Measurements from ENCODE around the gene WFIKKN1.

The WFIKKN1 gene

DNA sequence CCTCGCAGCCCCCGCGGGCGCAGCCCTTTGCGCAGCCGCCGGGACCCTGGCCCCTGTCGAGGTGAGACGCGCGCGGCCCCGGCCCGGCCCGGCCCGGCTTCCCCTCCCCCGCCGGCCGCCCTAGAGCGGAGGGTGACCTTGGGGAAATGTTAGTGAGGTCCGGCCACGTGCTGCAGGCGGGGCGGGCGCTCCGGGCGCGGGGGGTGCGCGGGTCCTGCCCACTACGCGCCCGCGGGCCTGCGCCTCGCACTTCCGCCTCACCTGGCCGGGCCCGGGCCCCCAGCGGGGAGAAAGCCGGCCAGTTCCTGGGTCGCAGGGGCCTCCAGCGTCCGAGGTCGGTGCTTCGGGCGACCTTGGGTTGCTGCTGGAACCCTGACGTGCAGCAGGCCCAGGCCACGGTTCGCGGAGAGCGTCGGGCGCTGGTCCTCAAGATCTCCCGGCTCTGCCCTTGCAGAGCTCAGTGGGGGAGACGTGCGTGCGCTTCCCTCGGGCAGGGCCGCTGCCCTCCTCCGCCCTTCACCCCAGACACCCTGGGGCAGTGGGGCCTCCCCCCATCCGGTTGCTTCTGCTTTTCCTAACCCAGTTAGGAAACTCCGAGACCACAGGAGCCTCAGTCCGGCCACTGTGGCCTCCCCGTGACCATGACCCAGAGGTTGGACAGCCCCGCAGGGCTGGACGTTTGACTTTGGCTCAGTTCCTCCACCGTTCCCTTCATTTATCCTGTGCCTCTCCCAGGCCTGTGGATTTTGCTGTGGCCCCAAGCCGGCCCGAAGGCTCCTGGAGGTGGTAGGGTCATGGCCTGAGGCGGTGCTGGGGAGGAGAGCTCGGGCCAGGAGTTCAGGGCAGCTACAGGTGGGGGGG is 11.6 kb downstream of the WFIKKN1 start:
- no peak for TF ChIP-seq GATA1 (IDR thresholded peaks at IDR 0.05; ENCODE audit: low read depth, low read length)
- TF ChIP-seq POLR2A (IDR thresholded peaks at IDR 0.05; ENCODE audit: low read length): no peak
- peak; percentile 65 to 74 for DNase-seq

DNA sequence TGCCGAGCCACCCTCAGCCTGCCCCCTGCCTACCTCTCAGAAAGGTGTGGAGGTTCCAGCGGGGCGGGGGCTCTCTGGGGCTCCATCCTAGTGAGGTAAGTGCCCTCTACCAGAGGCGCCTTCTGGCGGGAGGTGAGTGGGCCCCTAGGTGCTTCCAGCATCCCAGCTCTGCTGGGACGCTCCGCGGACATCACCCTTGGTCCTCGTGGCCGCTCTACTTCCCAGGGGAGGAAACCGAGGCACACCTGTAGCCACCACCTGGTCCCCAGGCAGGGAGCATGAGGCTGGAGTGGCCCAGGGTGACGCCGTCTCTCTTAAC is 12.2 kb downstream of the WFIKKN1 start:
- no peak for DNase-seq

DNA sequence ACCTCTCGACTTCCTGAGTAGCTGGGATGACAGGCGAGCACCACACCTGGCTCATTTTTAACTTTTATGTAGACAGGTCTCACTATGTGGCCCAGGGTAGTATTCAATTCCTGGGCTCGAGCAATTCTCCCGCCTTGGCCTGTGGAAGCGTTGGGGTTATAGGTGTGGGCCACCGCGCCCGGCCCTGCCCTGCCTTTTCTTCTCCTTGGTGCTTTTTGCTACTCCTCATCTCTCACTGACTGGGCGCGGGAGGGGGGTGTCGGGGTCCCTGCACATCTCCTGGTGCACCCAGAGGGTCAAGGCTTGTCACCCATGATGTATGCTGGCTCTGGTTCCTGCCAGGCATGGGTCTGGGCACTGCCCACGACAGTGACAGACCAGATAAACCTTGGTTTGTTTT is 13.8 kb downstream of the WFIKKN1 start:
- DNase-seq: no peak
- no peak for TF ChIP-seq GATA1 (IDR thresholded peaks at IDR 0.05; ENCODE audit: low read depth, low read length)
- TF ChIP-seq POLR2A (IDR thresholded peaks at IDR 0.05; ENCODE audit: low read length): no peak

More for the DNA sequence above, 12.2 kb downstream of the WFIKKN1 start:
- TF ChIP-seq GATA1 (IDR thresholded peaks at IDR 0.05; ENCODE audit: low read depth, low read length) (no peak), POLR2A (IDR thresholded peaks at IDR 0.05; ENCODE audit: low read length) (no peak)

DNA sequence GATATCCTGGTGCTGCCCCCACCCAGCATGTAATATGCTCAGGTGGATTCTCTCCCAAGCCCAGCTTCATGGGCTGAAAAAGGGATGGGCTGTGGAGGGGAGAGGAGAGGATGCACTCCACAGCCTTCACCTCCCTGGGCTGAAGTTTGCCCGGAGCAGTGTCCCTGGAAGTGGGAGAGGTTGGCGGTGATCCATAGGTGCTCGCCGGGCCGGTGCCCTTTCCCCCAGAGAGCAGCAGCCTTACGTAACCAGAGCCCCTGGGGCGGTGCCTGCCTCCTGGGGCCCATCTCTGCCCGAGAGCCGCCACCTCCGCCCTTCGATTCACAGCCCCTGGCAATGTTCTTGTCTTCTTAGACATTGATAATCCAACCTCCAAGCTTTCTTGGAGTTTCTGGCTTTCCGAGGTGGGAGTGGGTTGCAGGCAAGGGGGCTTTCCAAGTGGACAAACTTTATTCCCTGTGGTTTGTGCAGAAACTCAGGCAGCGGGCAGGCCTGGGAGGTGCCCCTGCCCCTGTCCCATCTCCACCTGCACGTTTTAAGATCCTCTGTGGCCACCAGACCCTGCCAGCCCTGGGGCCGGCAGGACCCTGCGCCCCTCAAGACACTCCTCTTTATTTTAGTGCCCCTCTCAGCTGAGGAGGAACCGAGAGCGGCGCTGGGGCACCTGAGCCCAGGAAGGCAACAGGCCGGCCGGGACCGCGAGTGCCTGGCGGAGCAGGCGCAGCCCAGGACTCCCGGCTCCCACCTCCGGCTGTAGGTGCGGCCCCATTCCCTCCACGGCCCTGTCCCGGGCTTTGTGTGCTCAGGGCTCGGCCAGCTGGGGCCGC is 15.3 kb downstream of the WFIKKN1 start:
- TF ChIP-seq POLR2A (IDR thresholded peaks at IDR 0.05; ENCODE audit: low read length): no peak
- TF ChIP-seq GATA1 (IDR thresholded peaks at IDR 0.05; ENCODE audit: low read depth, low read length): no peak
- DNase-seq: no peak

DNA sequence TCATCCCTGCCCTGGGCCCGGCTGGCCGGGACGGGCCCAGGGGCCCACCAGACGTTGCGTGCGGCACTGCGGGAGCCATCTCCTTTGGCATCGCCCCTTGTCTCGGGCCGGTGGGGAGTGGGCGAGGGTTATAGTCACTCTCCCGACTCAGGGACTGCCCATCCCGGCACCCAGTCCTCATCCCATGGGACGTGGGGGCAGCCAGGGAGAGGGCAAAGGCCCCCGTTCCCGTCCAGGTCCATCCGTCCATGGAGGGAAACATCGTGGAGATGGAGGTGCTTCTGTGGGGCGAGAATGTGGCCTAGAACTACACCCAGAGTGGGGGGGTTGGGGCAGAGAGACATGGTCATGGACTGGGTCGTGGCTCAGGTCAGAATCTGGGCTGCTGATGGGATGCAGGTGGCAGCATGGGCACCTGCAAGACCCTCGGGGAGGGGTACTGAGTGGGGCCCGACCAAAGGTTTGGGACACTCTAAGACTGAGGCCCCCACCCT is 15.9 kb downstream of the WFIKKN1 start:
- no peak for DNase-seq
- TF ChIP-seq GATA1 (IDR thresholded peaks at IDR 0.05; ENCODE audit: low read depth, low read length): no peak
- no peak for TF ChIP-seq POLR2A (IDR thresholded peaks at IDR 0.05; ENCODE audit: low read length)

DNA sequence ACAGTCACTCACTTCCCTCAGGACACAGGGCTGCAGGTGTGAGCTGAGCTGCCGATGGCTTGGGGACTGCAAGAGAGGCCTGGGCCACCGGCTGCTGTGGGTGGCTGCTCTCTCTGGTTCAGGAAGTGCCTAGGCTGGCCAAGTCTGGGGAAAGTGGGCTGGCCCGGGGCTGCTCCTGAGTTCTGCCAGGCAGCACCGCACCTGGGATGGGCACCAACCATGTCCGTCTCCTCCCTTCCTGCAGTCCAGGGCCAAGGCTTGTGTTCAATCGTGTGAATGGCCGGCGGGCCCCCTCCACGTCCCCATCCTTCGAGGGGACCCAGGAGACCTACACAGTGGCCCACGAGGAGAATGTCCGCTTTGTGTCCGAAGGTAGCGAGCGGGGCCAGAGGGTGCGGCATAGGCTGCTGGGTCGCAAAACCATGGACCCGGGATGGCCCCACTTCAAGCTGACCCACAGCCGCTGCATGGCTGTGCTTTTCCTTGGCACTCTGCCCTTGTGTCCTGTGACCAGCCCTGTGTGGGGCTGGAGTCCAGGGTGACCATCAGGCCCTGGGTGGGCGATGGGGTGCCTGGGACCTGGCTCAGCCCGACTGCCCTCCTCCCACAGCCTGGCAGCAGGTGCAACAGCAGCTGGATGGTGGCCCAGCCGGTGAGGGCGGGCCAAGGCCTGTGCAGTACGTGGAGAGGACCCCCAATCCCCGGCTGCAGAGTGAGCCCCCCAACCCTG is 16.6 kb downstream of the WFIKKN1 start:
- TF ChIP-seq POLR2A (IDR thresholded peaks at IDR 0.05; ENCODE audit: low read length): no peak
- TF ChIP-seq GATA1 (IDR thresholded peaks at IDR 0.05; ENCODE audit: low read depth, low read length): no peak
- DNase-seq: no peak

DNA sequence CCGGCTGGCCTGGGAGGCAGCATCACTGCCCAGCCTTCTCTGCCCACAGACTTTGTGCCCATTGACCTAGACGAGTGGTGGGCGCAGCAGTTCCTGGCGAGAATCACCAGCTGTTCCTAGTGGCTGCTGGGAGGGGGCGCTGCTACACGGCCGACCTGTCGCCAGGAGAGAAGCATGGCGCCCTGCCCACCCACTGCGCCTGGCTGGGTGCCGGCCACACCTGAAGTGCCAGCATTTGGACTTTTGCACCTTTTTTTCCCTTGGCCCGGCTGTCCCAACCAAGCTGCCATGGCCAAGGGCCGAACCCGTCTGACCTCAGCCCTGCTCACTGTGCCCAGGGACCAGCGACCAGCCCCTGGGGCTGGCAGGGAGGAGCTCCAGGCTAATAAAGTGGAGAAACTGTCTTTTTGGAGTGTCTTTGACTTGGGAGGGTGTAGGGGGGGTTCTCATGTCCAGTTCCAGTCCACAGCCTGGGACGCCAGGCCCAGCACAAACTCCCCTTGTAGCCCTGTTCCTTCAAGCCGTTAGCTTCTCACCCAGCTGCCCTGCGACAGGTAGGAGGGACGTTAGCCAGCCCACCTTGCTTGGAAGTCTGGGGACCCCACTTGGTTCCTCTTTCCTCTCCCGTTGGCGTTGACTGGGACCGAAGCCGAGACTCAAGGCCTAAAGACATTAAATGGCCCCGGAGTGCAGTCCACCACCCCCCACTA is 17.4 kb downstream of the WFIKKN1 start:
- TF ChIP-seq GATA1 (IDR thresholded peaks at IDR 0.05; ENCODE audit: low read depth, low read length): no peak
- no peak for TF ChIP-seq POLR2A (IDR thresholded peaks at IDR 0.05; ENCODE audit: low read length)
- peak; percentile 59 to 61 for DNase-seq

DNA sequence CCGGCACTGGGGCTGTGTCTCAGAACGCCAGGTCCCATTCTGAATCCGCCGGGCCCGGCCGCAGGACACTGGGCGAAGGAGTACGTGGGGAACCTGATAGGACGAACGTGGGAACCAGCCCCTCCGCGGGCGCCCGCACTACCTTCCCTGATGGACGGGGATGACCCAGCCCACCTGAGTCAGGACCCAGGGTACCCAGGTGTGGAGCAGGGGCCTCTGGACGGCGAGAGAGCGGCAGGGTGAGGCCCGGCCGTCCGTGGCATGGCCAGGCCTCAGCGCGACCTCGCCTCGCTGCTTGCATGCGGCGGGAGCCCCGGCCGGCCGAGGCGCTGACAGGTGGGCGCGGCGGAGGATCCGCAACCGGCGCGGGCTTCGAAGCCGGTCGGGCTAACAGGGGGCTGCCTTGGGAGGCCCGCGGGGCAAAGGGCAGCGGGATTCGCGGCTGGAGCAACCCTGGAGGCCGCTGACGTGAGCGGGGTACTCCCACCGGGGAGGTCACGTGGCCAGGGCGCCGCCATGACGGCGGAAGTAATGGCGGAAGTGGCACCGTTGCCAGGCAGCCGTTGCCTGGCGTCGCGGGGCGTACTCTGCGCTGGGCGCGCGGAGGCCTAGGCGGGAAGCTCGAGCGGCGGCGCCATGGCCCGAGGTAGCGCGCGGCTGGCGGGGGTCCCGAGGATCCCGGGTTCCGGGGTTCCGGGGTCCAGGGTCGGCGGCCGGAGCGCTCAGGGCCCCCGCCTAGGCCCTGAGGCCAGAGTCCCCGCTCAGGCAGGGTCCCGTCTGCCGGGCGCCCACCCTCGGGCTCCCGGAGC is 18.2 kb downstream of the WFIKKN1 start, which contains the start of gene WDR90:
Gene WDR90 (plus strand): TSS at position 585 of the 809 bp plus-strand sequence. CDS start 52 bp downstream, at position 637.
- DNase-seq: peak; percentile 95 to 96
- no peak for TF ChIP-seq GATA1 (IDR thresholded peaks at IDR 0.05; ENCODE audit: low read depth, low read length)
- TF ChIP-seq POLR2A (IDR thresholded peaks at IDR 0.05; ENCODE audit: low read length): peak; percentile 70

DNA sequence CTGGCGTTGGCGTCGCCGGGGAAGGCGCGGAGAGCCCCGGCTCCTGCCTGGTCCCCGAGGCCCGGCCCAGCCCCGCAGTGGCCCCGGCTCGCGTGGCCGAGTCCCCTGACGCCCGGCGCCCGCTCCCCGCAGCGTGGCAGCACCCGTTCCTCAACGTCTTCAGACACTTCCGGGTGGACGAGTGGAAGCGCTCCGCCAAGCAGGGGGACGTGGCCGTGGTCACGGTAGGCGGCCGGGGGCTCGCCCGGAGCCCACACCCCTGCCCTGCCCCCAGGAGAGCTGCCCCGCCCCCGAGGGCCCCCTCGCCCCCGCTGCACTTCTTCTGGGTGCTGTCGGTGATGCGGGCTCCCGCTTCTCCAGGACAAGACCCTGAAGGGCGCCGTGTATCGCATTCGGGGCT is 18.8 kb downstream of the WFIKKN1 start:
- DNase-seq: peak; percentile 45 to 50
- TF ChIP-seq GATA1 (IDR thresholded peaks at IDR 0.05; ENCODE audit: low read depth, low read length): no peak
- no peak for TF ChIP-seq POLR2A (IDR thresholded peaks at IDR 0.05; ENCODE audit: low read length)

DNA sequence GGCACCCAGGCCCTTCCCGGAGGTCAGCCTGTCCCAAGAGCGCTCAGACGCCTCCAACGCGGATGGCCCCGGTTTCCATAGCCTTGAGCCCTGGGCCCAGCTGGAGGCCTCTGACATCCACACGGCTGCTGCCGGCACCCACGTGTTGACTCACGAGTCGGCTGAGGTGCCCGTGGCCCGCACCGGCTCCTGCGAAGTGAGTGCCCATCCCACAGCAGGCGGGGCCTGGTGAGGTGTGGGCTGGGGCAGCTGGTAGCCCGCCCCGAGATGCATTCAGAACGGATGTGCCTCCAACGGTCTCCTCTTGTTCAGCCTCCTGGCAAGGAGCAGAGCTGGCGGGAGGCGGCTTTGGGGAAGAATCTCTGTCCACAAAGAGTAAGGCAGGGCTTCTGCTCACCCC is 21.1 kb downstream of the WFIKKN1 start:
- DNase-seq: no peak
- TF ChIP-seq GATA1 (IDR thresholded peaks at IDR 0.05; ENCODE audit: low read depth, low read length): no peak
- TF ChIP-seq POLR2A (IDR thresholded peaks at IDR 0.05; ENCODE audit: low read length): no peak

DNA sequence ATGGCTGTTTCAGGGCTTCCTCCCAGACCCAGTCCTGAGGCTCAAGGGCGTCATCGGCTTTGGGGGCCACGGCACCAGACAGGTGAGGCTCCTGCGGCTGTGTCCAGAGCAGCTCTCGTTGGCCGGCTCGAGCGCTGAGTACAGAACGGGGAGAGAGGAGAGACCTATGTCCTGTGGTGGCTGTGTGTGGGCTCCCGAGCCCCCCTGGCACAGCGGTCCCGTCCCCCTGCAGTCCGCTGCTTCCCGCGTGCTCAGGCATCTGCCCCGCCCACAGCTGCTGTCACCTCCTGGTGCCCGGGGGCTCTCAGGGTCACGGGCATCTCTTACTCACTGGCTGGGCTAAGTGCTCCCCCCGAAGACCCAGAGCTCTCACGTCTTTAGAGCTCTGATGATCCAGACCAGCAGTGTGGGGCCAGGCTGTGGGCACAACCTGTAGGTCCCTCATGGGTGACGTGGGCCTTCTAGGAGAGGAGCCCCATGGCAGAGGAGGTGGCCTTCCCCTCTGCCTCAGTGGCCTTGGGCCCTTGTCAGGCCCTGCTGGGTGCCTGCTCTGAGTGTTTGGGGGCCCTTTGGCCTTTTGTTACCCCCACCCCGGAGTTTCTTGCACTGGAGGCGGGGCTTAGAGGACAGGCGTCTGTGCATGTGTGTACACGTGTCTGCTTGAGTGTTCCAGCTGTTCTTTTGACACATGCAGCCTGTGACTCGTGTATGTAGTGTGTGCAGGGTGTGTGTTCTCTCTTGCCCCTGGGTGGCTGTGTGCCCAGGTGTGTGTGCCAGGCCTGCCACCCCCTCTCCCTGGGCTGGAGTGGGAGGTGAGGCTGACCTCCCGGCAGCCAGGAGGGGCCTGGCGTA is 21.9 kb downstream of the WFIKKN1 start:
- no peak for DNase-seq
- no peak for TF ChIP-seq GATA1 (IDR thresholded peaks at IDR 0.05; ENCODE audit: low read depth, low read length)
- no peak for TF ChIP-seq POLR2A (IDR thresholded peaks at IDR 0.05; ENCODE audit: low read length)
